ENCODE results near the gene SORBS1. TPM values are rescaled to one million over a fixed set of nuclear protein-coding genes. Genes with fewer than 3 reads are reported as not detected.

Gene SORBS1
- total RNA-seq (2014; rRNA removed; shearing (Covaris generic); ENCODE audit: low replicate concordance) = 2.7 and 3.4 TPM in 2 replicates

DNA sequence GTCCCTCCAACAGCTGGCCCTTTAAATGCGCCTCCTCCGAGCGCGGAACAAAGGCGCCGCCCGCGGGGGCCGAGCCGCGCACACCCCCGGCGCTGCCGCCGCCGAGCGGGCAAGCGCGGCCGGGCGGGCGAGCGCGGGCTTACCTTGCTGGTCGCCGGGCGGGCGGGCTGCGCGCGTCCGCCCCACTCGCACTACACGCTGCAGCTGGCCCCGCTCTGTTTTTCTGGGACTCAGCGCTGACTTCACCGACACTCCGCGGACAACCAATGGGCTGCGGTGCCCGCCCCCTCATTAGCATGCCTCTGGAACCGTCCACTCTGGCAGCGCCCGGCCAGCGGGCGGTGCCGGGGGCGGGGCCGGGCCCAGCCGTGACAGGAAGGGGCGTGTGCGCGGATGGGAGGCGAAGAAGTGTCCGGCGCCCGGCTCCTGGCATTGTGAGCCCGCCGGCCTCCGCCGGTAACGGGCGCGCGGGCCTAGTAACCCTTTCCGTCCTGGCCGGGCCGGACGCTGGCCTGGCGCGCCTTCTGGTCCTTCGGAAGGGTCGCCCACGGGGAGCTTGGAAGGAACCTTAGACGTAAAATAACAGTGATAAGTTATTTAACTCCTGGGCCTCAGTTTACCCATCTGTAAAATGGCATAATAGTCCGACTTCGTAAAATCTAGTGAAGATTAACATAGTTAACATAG, at the start of gene SORBS1:
Gene SORBS1 (minus strand): TSS at position 195 of the 687 bp plus-strand sequence. CDS start 120,236 bp downstream, outside the sequence.
- peak; percentile 97 for DNase-seq (ENCODE audit: low read depth)
- in situ Hi-C loops (cut with HindIII; ENCODE audit: low pct_unique_long_range_greater_than_20kb, low sequenced_read_pairs) = no loop called here

GRCh38 chr10:95610727-95611126, 49.6 kb upstream of the SORBS1 start:
- in situ Hi-C loops (cut with HindIII; ENCODE audit: low pct_unique_long_range_greater_than_20kb, low sequenced_read_pairs) = no loop called here
- DNase-seq (ENCODE audit: low read depth) = no peak

DNA sequence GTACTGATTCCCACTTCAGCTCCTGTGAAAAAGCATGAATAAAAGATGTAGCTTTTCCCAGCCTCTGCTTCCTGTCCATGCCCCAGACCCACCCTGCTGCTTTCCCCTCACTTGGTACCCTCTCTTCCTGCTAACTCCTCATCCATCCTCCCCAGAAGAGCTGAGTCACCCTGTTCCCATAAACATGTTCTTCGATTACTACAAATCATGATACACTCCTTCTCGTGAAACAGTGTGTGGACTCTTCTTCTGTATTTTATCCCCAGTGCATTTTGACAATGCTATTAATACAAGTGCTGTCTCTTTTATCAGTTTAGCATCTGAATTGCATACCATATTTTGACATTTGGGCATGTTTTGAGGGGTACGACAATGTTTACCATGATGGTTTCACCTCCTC, 45.8 kb upstream of the SORBS1 start:
- no peak for DNase-seq (ENCODE audit: low read depth)
- in situ Hi-C loops (cut with HindIII; ENCODE audit: low pct_unique_long_range_greater_than_20kb, low sequenced_read_pairs) = no loop called here

DNA sequence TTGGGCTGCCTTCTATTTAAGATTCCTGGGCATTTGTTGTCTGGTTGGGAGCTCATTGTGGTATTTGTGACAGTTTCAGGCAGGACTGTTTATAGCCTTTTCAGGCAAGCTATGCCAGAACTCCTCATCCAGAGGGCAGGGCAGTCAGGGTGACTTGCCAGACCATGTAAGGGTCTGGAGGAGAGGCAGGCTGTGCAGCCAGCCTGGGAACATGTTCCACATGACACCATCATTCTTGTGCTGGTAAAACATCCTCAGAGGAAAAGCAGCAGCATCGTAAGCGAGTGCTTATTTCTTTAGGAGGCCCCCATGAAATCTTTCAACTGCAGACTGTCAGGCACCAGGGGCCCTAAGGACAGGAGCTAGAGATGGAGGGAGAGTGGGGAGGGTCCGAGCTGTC, 44.0 kb upstream of the SORBS1 start:
- in situ Hi-C loops (cut with HindIII; ENCODE audit: low pct_unique_long_range_greater_than_20kb, low sequenced_read_pairs) = no loop called here
- DNase-seq (ENCODE audit: low read depth) = no peak

GRCh38 chr10:95604630-95605029, 43.5 kb upstream of the SORBS1 start:
- no peak for DNase-seq (ENCODE audit: low read depth)
- in situ Hi-C loops (cut with HindIII; ENCODE audit: low pct_unique_long_range_greater_than_20kb, low sequenced_read_pairs) = no loop called here

DNA sequence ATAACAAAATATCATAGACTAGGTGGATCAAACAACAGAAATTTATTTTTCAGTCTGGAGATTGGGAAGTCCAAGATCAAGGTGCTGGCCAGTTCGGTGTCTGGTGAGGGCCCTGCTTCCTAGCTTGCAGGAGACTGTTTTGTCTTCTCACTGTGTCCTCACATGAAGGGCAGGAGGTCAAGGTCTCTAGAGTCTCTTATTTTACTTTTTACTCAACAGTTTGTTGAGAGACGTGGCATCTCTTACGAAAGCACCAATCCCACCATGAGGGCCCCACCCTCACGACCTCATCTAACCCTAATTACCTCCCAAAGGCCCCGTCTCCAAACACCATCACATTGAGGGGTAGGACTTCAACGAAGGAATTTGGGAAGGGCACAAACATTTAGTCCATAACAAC, 41.2 kb upstream of the SORBS1 start:
- in situ Hi-C loops (cut with HindIII; ENCODE audit: low pct_unique_long_range_greater_than_20kb, low sequenced_read_pairs) = no loop called here

DNA sequence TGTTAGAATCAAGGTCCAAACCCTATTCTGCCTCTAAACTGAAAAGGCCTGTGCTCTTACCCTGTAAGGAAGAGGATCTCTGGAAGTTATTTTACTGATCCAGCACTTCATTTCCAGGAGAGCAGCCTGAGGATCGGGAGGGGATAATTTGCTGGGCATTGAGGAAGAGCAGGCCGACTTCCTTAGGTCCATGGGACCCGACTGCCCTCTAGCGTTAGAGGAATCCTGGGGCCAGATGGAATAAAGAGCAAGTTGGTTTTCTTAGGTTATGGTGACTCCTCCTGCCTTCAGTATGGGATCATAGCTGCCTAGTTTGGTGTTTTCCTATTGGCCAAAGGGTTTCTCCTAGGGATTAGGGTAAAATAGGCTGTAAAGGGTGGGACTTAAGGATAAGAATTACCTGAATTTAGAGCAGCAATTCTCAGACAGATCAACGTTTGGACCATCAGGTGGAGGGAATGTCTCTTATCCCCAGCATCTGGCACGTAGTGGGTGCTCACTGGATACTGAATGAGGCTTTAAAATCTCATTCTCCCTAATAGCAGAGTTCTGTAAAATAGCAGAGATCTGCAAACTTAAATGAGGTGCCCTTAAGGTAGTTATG, 40.0 kb upstream of the SORBS1 start:
- DNase-seq (ENCODE audit: low read depth) = peak; percentile 75
- in situ Hi-C loops (cut with HindIII; ENCODE audit: low pct_unique_long_range_greater_than_20kb, low sequenced_read_pairs) = no loop called here

More for the DNA sequence above, 41.2 kb upstream of the SORBS1 start:
- DNase-seq (ENCODE audit: low read depth) = no peak

GRCh38 chr10:95600158-95600557, 39.0 kb upstream of the SORBS1 start:
- DNase-seq (ENCODE audit: low read depth) = no peak
- in situ Hi-C loops (cut with HindIII; ENCODE audit: low pct_unique_long_range_greater_than_20kb, low sequenced_read_pairs) = no loop called here

- in situ Hi-C loops (cut with HindIII; ENCODE audit: low pct_unique_long_range_greater_than_20kb, low sequenced_read_pairs) = no loop called here
- DNase-seq (ENCODE audit: low read depth) = no peak
These were observed 36.6 kb upstream of the SORBS1 start for GRCh38 chr10:95597788-95598187.

- DNase-seq (ENCODE audit: low read depth) = no peak
- in situ Hi-C loops (cut with HindIII; ENCODE audit: low pct_unique_long_range_greater_than_20kb, low sequenced_read_pairs) = no loop called here
These were observed 26.9 kb upstream of the SORBS1 start for GRCh38 chr10:95588025-95588424.

DNA sequence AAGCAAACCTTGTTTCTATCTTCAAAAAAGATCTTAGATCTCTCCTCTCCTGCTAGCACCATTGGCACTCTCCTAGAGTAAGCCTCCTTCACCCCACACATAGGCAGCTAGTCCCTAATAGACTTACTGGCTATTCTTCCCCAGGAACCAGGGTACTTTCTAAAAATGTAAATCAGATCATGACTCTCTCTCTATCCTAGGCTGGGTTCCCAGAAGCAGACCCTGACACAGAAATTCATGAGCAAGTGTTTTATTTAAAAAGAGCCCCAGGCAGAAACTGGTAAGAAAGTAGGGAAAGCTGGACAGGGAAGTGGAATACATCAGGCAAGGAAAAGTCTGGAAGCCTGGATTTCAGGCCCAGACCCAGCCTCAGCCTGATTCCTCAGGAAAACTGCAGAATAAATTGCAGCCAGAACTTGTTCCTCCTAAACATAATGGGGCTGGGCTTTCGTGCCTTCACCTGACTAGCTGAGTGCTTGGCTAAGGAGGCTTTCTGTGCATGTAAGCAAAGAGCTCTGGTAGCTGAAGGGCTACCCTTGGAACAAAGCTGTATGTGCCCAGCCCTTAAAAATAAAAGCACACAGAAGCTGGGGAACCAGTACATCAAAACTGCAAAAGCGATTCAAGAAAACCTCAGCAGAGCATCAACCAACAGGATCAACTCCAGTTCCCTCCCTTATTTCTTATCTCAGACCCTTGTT, 18.8 kb upstream of the SORBS1 start:
- DNase-seq (ENCODE audit: low read depth) = no peak
- in situ Hi-C loops (cut with HindIII; ENCODE audit: low pct_unique_long_range_greater_than_20kb, low sequenced_read_pairs) = no loop called here

DNA sequence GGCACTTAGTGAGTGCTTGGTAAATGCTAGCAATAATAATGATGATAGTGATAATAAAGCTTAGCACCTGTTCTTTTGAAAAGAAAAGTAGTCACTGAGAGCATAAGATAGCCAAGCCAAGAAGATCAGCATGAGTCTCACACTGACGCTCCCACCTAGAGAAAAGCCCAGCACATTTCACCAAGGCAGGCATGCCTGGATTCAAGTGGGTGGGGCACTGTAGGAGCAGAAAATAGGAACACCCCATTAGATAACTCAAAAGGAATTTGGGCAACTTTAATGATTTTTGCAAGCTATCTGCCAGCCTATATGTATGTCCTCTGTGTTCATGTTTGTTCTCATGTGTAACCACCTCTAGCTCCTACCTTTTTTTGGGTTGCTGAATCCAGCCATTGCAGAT, 18.1 kb upstream of the SORBS1 start:
- DNase-seq (ENCODE audit: low read depth) = no peak
- in situ Hi-C loops (cut with HindIII; ENCODE audit: low pct_unique_long_range_greater_than_20kb, low sequenced_read_pairs) = no loop called here

DNA sequence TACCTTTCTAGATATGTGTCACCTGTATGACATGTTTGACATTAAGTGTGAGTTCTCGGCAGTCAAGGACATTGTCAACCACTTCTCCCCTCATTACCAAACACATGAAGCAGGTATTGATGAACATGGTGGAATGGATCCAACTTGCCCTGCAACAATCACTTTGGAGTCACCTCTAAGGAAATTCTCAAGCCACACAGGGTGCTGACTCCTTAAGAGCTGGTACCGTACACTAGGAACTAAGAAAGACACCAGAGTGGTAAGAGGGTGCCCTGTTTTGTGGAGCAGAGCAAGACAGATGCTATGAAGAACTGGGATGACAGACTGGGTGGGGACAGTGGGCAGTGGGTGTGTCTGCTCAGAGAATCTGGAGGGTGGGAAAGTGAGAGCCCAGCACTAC, 17.4 kb upstream of the SORBS1 start:
- no peak for DNase-seq (ENCODE audit: low read depth)
- in situ Hi-C loops (cut with HindIII; ENCODE audit: low pct_unique_long_range_greater_than_20kb, low sequenced_read_pairs) = no loop called here

DNA sequence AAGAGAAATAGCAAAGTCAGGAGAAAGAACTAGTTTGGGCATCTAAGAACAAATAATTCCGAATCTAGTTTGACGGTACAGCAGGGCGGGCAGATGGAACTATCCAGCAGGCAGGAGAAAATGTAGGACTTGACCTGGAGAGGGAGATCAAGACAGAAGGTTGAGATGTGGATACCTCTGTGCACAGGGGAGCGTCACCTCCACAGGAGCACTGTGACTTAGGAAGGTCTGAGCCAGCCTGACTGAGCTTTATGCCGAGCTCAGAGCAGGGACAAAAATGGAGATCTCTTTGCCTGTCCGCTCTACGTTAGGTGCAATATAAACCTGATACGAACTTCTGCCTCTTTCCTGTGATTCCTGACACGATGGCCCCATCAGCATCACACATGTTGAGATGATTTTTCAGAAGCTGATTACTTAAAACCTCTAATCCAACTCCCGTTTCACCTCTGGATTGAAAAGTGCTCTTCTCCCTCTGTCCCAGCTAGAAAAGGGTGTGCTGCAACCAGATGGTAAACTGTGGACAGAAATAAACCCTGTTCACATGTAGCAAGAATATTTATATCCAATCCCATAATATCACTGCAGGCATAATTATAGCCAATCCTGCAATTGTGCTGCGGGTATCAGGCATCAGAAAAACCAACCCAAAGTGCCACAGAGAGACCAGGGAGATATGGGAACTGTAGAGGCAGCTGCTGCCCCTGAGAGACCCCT, 13.6 kb upstream of the SORBS1 start:
- no peak for DNase-seq (ENCODE audit: low read depth)
- in situ Hi-C loops (cut with HindIII; ENCODE audit: low pct_unique_long_range_greater_than_20kb, low sequenced_read_pairs) = no loop called here

- in situ Hi-C loops (cut with HindIII; ENCODE audit: low pct_unique_long_range_greater_than_20kb, low sequenced_read_pairs) = no loop called here
- DNase-seq (ENCODE audit: low read depth) = no peak
These were observed 12.9 kb upstream of the SORBS1 start for GRCh38 chr10:95573964-95574604.

DNA sequence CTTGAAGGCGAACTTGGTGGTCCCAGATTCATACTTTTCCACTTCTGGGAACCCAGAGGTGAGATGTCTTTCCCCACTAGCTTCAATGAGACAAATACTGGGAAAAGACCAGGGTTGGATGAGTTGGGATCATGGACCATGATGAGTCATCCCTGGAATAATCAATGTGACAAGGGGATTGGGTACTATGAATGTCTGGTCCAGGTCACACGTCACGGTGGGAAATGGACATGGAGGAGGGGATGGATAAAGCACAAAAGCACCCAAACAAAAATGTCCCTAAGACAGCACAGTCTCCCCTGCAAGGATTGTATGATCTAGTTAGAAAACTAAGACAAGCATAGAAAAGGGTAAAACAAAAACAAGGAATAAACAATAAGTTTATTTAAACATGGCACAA, 12.4 kb upstream of the SORBS1 start:
- DNase-seq (ENCODE audit: low read depth) = no peak
- in situ Hi-C loops (cut with HindIII; ENCODE audit: low pct_unique_long_range_greater_than_20kb, low sequenced_read_pairs) = no loop called here

DNA sequence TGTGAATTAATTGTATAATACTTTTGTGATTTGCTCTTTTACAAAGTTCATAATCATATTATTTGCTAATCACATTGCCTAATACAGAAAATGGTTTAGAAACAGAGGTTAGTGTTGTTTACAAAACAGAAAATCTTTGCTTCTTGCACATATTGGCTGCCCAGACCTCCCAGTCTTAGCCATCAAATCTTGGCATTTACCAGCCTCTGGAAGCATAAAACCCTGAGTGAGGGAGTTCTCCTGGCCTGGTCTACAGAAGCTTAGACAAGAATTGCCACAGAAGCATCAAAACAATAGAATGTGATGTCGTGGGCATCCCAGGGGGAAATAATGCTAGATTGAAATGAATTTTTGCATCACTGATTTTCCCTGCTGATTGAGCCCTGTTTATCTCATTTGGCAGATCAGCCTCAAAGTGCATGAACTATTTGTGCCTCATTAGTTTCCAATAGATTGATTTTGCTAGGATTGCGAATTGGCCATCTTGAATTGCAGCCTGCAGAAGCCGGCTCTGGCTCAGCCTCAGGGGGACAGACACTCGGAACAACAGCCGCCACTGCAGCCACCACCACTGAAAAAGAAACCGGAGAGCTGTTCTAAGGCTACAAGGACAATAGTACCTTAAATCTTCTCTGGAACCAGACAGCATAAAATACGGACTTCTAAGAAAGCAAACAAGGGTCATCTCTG, 11.1 kb upstream of the SORBS1 start:
- in situ Hi-C loops (cut with HindIII; ENCODE audit: low pct_unique_long_range_greater_than_20kb, low sequenced_read_pairs) = no loop called here
- DNase-seq (ENCODE audit: low read depth) = no peak

DNA sequence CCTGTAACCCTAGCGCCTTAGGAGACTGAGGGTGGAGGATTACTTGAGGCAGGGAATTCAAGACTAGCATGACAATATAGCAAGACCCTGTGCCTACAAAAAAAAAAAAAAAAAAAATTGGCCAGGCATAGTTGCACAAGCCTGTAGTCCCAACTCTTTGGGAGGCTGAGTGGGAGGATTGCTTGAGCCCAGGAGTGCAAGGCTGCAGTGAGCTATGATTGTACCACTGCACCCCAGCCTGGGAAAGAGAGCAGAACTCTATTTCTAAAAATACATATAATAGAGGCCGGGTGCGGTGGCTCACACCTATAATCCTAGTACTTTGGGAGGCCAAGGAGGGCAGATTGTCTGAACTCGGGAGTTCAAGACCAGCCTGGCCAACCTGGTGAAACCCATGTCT, 10.2 kb upstream of the SORBS1 start:
- no peak for DNase-seq (ENCODE audit: low read depth)
- in situ Hi-C loops (cut with HindIII; ENCODE audit: low pct_unique_long_range_greater_than_20kb, low sequenced_read_pairs) = no loop called here
